ENCODE data around the gene WAPL. TPM values are rescaled to one million over a fixed set of nuclear protein-coding genes. Genes with fewer than 3 reads are reported as not detected.

The WAPL gene
- total and polyA plus RNA-seq, 2 of the 8 experiments (the other 6 are each of a cell fraction or from before 2014, with no cell fraction given) = 12.8 to 48.1 TPM

DNA sequence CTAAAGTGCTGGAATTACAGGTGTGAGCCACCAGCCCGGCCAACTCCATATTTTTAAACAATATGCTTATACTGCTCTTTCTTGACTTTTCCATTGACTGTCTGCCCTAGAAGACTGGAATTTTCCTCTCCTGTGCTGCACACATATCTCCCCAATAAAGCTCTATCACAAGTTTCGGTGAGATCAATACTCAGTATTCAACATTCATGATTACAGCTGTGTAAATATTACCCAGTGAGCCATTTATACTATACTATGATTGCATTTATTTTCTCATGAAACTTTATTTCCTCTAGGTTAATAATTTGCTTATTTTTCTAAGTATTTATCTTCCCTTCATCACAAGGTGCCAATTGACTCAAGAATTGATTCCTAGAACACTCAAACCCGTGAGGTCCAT lies 106.5 kb downstream of the WAPL start:
- no peak overlapping the region for H3K23ac ChIP-seq (ENCODE audit: insufficient read length)
- no peak overlapping the region for H3K27ac ChIP-seq (ENCODE audit: low read depth, low read length)
- H3K4ac ChIP-seq (replicated peaks; ENCODE audit: insufficient read length, low read depth, low read length) = no peak overlapping the region
- POLR2A ChIA-PET (ENCODE audit: partially characterized antibody) = no interaction called here
- H2BK20ac ChIP-seq (ENCODE audit: low read length) = no peak overlapping the region
- FAIRE-seq = no peak
- no peaks in the 10 kb centered on the region for H3K23me2 ChIP-seq (ENCODE audit: low read depth, low read length)
- no peak overlapping the region for H3K18ac ChIP-seq (ENCODE audit: extremely low read depth, low read length)
- H4K5ac ChIP-seq (ENCODE audit: insufficient read length, low read depth, low read length) = no peak overlapping the region
- no peak overlapping the region for H3K56ac ChIP-seq (replicated peaks; ENCODE audit: insufficient read length, low read depth, low read length)
- no peaks in the 10 kb centered on the region; the same call in 1 of the 2 replicates for H3K79me1 ChIP-seq (ENCODE audit: low read depth, low read length)
- no peak for DNase-seq (ENCODE audit: low read depth in 1 of 2, low spot score in 2 of 2)
- CTCF ChIA-PET (ENCODE audit: partially characterized antibody) = no interaction called here
- no peaks in the 10 kb centered on the region for H3K36me3 ChIP-seq (ENCODE audit: control insufficient read depth in 2 of 4, insufficient read depth in 4 of 4, low read length in 3 of 4)
- H4K91ac ChIP-seq (replicated peaks; ENCODE audit: insufficient read length, low read length) = no peak overlapping the region
- no peak overlapping the region for H3K9ac ChIP-seq (replicated peaks in 1 of 4; ENCODE audit: extremely low read depth in 1 of 4, low read depth in 3 of 4, low read length in 3 of 4)
- no peak overlapping the region for H3K4me2 ChIP-seq (ENCODE audit: insufficient read depth in 1 of 2, low read depth in 2 of 2, low read length in 2 of 2)
- TF ChIP-seq CTBP2 (IDR thresholded peaks at IDR 0.05; ENCODE audit: borderline replicate concordance, insufficient read depth, insufficient read length, low read length) = no peak
- TF ChIP-seq SP4 (IDR thresholded peaks at IDR 0.05; ENCODE audit: low read length) = no peak
- no peak for TF ChIP-seq TEAD4 (IDR thresholded peaks at IDR 0.05; ENCODE audit: low read depth, low read length)
- TF ChIP-seq BCL11A (IDR thresholded peaks at IDR 0.05; ENCODE audit: low read depth in 2 of 2, low read length in 2 of 2) = no peak
- no peak for TF ChIP-seq CREB1 (IDR thresholded peaks at IDR 0.05)
- TF ChIP-seq EGR1 (IDR thresholded peaks at IDR 0.05; ENCODE audit: borderline replicate concordance, low read depth, low read length) = no peak
- TF ChIP-seq GTF2F1 (IDR thresholded peaks at IDR 0.05; ENCODE audit: borderline replicate concordance, low read depth, low read length) = no peak
- no peak for TF ChIP-seq SIN3A (conservative IDR thresholded peaks at IDR 0.05 in 1 of 2, IDR thresholded peaks at IDR 0.05 in 1 of 2; ENCODE audit: low read depth in 1 of 2, low read length in 2 of 2)
- TF ChIP-seq SP1 (IDR thresholded peaks at IDR 0.05; ENCODE audit: low read depth, low read length) = no peak
- peaks cover 0 to 4% (median 1%) of the 10 kb centered on the region in 4 experiments; a peak in 3 of 7 replicates for H3K4me1 ChIP-seq (replicated peaks in 1 of 4; ENCODE audit: control insufficient read depth in 3 of 4, insufficient read depth in 4 of 4, low read length in 3 of 4)
- WGBS, 2 experiments (ENCODE audit: extremely low coverage in 1 of 2, insufficient coverage in 1 of 2, insufficient read length in 1 of 2, insufficient replicate concordance in 2 of 2, low coverage in 1 of 2, low lambda C conversion rate in 2 of 2, missing lambda C conversion rate in 1 of 2) = 87% methylated on average over 3 of the region's 3 CpGs; no CpG with 5 or more reads in 1 of the 2 experiments
- H2BK12ac ChIP-seq (ENCODE audit: low read depth, low read length) = no peak overlapping the region
- H4K8ac ChIP-seq (ENCODE audit: extremely low read depth, insufficient read depth, low read length) = no peak overlapping the region
- H2AK5ac ChIP-seq (ENCODE audit: low read depth, low read length) = no peak overlapping the region
- H3K14ac ChIP-seq (ENCODE audit: insufficient read length) = no peak overlapping the region
- H2AFZ ChIP-seq (ENCODE audit: low read length) = no peak overlapping the region
- no peak overlapping the region for H2BK5ac ChIP-seq (ENCODE audit: low read depth, low read length)
- H2BK120ac ChIP-seq (replicated peaks; ENCODE audit: low read depth, low read length) = no peak overlapping the region
- no peak overlapping the region for H3K4me3 ChIP-seq (ENCODE audit: extremely low read depth in 1 of 4, insufficient read depth in 2 of 4, low read depth in 3 of 4, low read length in 4 of 4)
- no peaks in the 10 kb centered on the region for H3K9me3 ChIP-seq (ENCODE audit: insufficient read depth in 2 of 2, low read depth in 1 of 2, low read length in 1 of 2)
- no peak overlapping the region for H2BK15ac ChIP-seq (ENCODE audit: low read length)
- no peaks in the 10 kb centered on the region for H3K27me3 ChIP-seq (replicated peaks in 1 of 4; ENCODE audit: control insufficient read depth in 3 of 4, extremely low read depth in 1 of 4, insufficient read depth in 3 of 4, low read length in 3 of 4)
- no peaks in the 10 kb centered on the region for H3K79me2 ChIP-seq (ENCODE audit: control insufficient read depth in 1 of 2, insufficient read depth in 2 of 2, low read length in 2 of 2)
- H4K20me1 ChIP-seq (replicated peaks in 1 of 2; ENCODE audit: control insufficient read depth in 1 of 2, insufficient read depth in 2 of 2, low read length in 2 of 2) = no peaks in the 10 kb centered on the region

All from H1 (cell line).